Endothelial cell of umbilical vein (primary cell): ENCODE data around the gene UBQLN2.

Experiments used
- EZH2 ChIP-seq: IDR thresholded peaks from 2 replicates; pipeline ENCODE4 v1.6.1; 2012; ENCODE audit warnings: borderline replicate concordance, low read depth, mild to moderate bottlenecking, moderate library complexity, low read length, inconsistent platforms; ENCODE audit not compliant: severe bottlenecking
- FOS ChIP-seq: IDR thresholded peaks from 2 replicates; pipeline ENCODE4 v1.6.1; 2011; ENCODE audit warnings: mild to moderate bottlenecking, low read length, moderate library complexity, borderline replicate concordance; ENCODE audit not compliant: insufficient read depth
- JUN ChIP-seq: IDR thresholded peaks from 2 replicates; pipeline ENCODE4 v1.6.1; 2011; ENCODE audit warnings: borderline replicate concordance, low read depth; ENCODE audit not compliant: insufficient read length, insufficient read depth
- POLR2A ChIP-seq: IDR thresholded peaks from 2 replicates; pipeline ENCODE4 v1.6.1; 2012; ENCODE audit warnings: low read depth, mild to moderate bottlenecking, control low read depth, low read length
- POLR2AphosphoS5 ChIP-seq: IDR thresholded peaks from 2 replicates; pipeline ENCODE4 v1.6.1; 2012; ENCODE audit warnings: low read depth, mild to moderate bottlenecking, control low read depth, low read length, moderate library complexity; ENCODE audit not compliant: insufficient read depth
- TF ChIP-seq, protein P1 (sequence below), 2 donors: IDR thresholded peaks; 1 replicate in 1 of 2; 2 replicates in 1 of 2; pipeline ENCODE4 v1.5.1; 2011; ENCODE audit warnings: low read length in 2 of 2, mild to moderate bottlenecking in 2 of 2, moderate library complexity in 2 of 2, control low read depth in 1 of 2, inconsistent platforms in 1 of 2, low read depth in 1 of 2; ENCODE audit not compliant: insufficient read depth in 1 of 2; ENCODE audit errors: extremely low read depth in 1 of 2

DNA sequence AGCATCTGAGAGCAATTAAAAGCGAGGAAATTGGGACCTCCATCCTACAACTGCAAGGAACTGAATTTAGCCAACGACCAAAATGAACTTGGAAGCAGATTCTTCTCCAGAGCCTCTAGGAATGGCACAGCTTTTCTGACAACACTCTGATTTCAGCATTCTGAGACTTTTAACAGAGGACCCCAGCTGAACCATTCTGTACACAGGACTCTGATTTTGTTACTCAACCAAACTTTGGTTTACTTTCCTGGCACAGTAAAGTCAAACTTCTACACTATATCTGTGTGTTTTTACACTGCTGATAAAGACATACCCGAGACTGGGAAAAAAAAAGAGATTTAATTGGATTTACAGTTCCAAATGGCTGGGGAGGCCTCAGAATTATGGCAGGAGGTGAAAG is 37.6 kb downstream of the UBQLN2 start:
- TF ChIP-seq, protein P1, sequence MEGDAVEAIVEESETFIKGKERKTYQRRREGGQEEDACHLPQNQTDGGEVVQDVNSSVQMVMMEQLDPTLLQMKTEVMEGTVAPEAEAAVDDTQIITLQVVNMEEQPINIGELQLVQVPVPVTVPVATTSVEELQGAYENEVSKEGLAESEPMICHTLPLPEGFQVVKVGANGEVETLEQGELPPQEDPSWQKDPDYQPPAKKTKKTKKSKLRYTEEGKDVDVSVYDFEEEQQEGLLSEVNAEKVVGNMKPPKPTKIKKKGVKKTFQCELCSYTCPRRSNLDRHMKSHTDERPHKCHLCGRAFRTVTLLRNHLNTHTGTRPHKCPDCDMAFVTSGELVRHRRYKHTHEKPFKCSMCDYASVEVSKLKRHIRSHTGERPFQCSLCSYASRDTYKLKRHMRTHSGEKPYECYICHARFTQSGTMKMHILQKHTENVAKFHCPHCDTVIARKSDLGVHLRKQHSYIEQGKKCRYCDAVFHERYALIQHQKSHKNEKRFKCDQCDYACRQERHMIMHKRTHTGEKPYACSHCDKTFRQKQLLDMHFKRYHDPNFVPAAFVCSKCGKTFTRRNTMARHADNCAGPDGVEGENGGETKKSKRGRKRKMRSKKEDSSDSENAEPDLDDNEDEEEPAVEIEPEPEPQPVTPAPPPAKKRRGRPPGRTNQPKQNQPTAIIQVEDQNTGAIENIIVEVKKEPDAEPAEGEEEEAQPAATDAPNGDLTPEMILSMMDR (IDR thresholded peaks at IDR 0.05; ENCODE audit: extremely low read depth in 1 of 2, insufficient read depth in 1 of 2, low read depth in 1 of 2, low read length in 2 of 2) = no peak
- TF ChIP-seq POLR2AphosphoS5 (no peak), FOS (no peak), JUN (no peak), EZH2 (no peak), POLR2A (no peak)
